K562 (cell line): Measurements from ENCODE around the gene NEK5. TPM values are rescaled to one million over a fixed set of nuclear protein-coding genes. Genes with fewer than 3 reads are reported as not detected.

Source experiments
- BMI1 ChIP-seq: fragments of 150-350 bp; IDR thresholded peaks from 2 replicates; pipeline ENCODE4 v1.6.1; 2014; ENCODE audit warnings: low read length
- GATAD2A ChIP-seq: fragments of 450-650 bp; IDR thresholded peaks from 2 replicates; pipeline ENCODE4 v1.6.1; 2017
- HDAC1 ChIP-seq, 2 experiments: fragments of 450-650 bp; IDR thresholded peaks; 2 replicates each; pipeline ENCODE4 v1.6.1; 2016 to 2017; ENCODE audit warnings: inconsistent platforms in 1 of 2, mild to moderate bottlenecking in 1 of 2, moderate library complexity in 1 of 2
- MAZ ChIP-seq, 2 experiments: fragments of 450-650 bp in 1 of 2; sonication (generic) in 1 of 2; formaldehyde crosslinking; IDR thresholded peaks in 1 of 2; conservative IDR thresholded peaks in 1 of 2; 2 replicates each; pipeline versions ENCODE4 v1.4.0 to v1.5.0; 2020; ENCODE audit warnings: mild to moderate bottlenecking in 1 of 2, missing genetic modification reagents in 1 of 2
- MBD2 ChIP-seq: sonication (generic); IDR thresholded peaks from 2 replicates; pipeline ENCODE4 v1.6.1; 2016; ENCODE audit warnings: low read depth, borderline replicate concordance
- RBM14 ChIP-seq: fragments of 200-400 bp; formaldehyde crosslinking; IDR thresholded peaks from 2 replicates; pipeline ENCODE4 v1.6.1; 2018; ENCODE audit warnings: low read depth, mild to moderate bottlenecking, low read length, moderate library complexity, borderline replicate concordance; ENCODE audit not compliant: insufficient read depth
- RFX5 ChIP-seq: IDR thresholded peaks from 2 replicates; pipeline ENCODE4 v1.6.1; 2011; ENCODE audit warnings: low read depth, mild to moderate bottlenecking, improper control_type of control experiment, low read length
- SMC3 ChIP-seq: conservative IDR thresholded peaks from 2 replicates; pipeline ENCODE4 v1.6.1; 2011; ENCODE audit warnings: low read depth, low read length, improper control_type of control experiment; ENCODE audit not compliant: insufficient read depth
- STAT5B ChIP-seq: fragments of 250-450 bp; sonication (Bioruptor Pico); IDR thresholded peaks from 2 replicates; pipeline ENCODE4 v1.8.0; 2021; ENCODE audit warnings: mild to moderate bottlenecking, inconsistent platforms
- ZBTB40 ChIP-seq, 2 experiments: fragments of 450-650 bp in 1 of 2; sonication (generic) in 1 of 2; formaldehyde crosslinking in 1 of 2; IDR thresholded peaks; 2 replicates each; pipeline versions ENCODE4 v1.7.1 to v1.9.0; 2016 to 2022; ENCODE audit warnings: inconsistent platforms in 1 of 2, mild to moderate bottlenecking in 1 of 2, missing genetic modification reagents in 1 of 2
- ZNF77 ChIP-seq: fragments of 250-450 bp; sonication (Bioruptor Pico); IDR thresholded peaks from 2 replicates; pipeline ENCODE4 v1.5.0; 2020
- polyA plus RNA-seq, 8 experiments: library from polyadenylated mRNA; depleted of rRNA in 4 of 8; stranded (reverse) in 5 of 8; unstranded in 3 of 8; fragments of >200 nt; fragmentation: Nextera tagmentation in 2 of 8; fragmentation: Illumina TruSeq in 1 of 8; extraction: Ambion mirVana in 2 of 8; extraction: Trizol in 1 of 8; gene quantifications; 2 replicates each; pipeline versions ENCODE4 v1.2.1 to v1.2.3, GENCODE V29; 2011 to 2014; ENCODE audit warnings: inconsistent platforms in 1 of 8, missing spikeins in 1 of 8
- total RNA-seq, 7 experiments: library from RNA; depleted of rRNA in 6 of 7; stranded (reverse); fragments of >200 nt in 6 of 7; fragmentation: Illumina TruSeq in 2 of 7; extraction: Trizol in 2 of 7; gene quantifications; 2 replicates each; pipeline versions ENCODE4 v1.2.1 to v1.2.3, GENCODE V29; 2011 to 2021; ENCODE audit warnings: low replicate concordance in 1 of 7
- TF ChIP-seq, protein P1 (sequence below), 2 experiments: fragments of 200-800 bp in 1 of 2; sonication (Bioruptor generic) in 1 of 2; sonication (generic) in 1 of 2; formaldehyde crosslinking in 1 of 2; IDR thresholded peaks in 1 of 2; conservative IDR thresholded peaks in 1 of 2; 2 replicates each; pipeline versions ENCODE4 v1.5.0 to v1.6.1; 2016 to 2020; ENCODE audit warnings: missing compliant biosample characterization in 1 of 2, missing genetic modification characterization in 1 of 2, missing genetic modification reagents in 1 of 2
- TF ChIP-seq, protein P2 (sequence below): fragments of 250-450 bp; sonication (Bioruptor Pico); IDR thresholded peaks from 2 replicates; pipeline ENCODE4 v1.8.0; 2021; ENCODE audit warnings: moderate library complexity, mild to moderate bottlenecking, inconsistent platforms

The NEK5 gene
- total and polyA plus RNA-seq, 9 of the 15 experiments (the other 6 are each of a cell fraction or from before 2014, with no cell fraction given) = 0.09 to 0.44 (median 0.33) TPM

GRCh38 chr13:52011632-52012511 is 117.0 kb downstream of the NEK5 start, which contains the start of gene ALG11 (continued):
- TF ChIP-seq ZBTB40 (IDR thresholded peaks at IDR 0.05) = peak; percentile 72
- TF ChIP-seq ZBTB40 (CRISPR knock-in tag; IDR thresholded peaks at IDR 0.05) = no peak
- 0 out of 2 replicates have a peak, but pooled peaks have one; percentile 43 for TF ChIP-seq GATAD2A
- TF ChIP-seq, protein P1, sequence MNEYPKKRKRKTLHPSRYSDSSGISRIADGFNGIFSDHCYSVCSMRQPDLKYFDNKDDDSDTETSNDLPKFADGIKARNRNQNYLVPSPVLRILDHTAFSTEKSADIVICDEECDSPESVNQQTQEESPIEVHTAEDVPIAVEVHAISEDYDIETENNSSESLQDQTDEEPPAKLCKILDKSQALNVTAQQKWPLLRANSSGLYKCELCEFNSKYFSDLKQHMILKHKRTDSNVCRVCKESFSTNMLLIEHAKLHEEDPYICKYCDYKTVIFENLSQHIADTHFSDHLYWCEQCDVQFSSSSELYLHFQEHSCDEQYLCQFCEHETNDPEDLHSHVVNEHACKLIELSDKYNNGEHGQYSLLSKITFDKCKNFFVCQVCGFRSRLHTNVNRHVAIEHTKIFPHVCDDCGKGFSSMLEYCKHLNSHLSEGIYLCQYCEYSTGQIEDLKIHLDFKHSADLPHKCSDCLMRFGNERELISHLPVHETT (CRISPR knock-in tag; conservative IDR thresholded peaks at IDR 0.05 in 1 of 2, IDR thresholded peaks at IDR 0.05 in 1 of 2) = no peak
- TF ChIP-seq HDAC1 (IDR thresholded peaks at IDR 0.05) = peak in 1 of 2 experiments; percentile 50; a peak in 2 of 4 replicates
- no peak for TF ChIP-seq BMI1
- no peak for TF ChIP-seq SMC3
- TF ChIP-seq STAT5B (CRISPR knock-in tag) = no peak
- no peak for TF ChIP-seq RFX5
- peak; percentile 86 for TF ChIP-seq MBD2
- peak; percentile 82 to 86 for TF ChIP-seq MAZ (CRISPR knock-in tag; conservative IDR thresholded peaks at IDR 0.05 in 1 of 2, IDR thresholded peaks at IDR 0.05 in 1 of 2)
- TF ChIP-seq, protein P2, sequence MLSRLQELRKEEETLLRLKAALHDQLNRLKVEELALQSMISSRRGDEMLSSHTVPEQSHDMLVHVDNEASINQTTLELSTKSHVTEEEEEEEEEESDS = no peak
- no peak for TF ChIP-seq ZNF77 (CRISPR knock-in tag)
- TF ChIP-seq RBM14 = no peak
